ENCODE data around the gene LCAT. TPM values are rescaled to one million over a fixed set of nuclear protein-coding genes. Genes with fewer than 3 reads are reported as not detected.

LCAT gene
- total and polyA plus RNA-seq, 9 of the 15 experiments (the other 6 are each of a cell fraction or from before 2014, with no cell fraction given), result 0.46 to 21.0 (median 5.0) TPM

DNA sequence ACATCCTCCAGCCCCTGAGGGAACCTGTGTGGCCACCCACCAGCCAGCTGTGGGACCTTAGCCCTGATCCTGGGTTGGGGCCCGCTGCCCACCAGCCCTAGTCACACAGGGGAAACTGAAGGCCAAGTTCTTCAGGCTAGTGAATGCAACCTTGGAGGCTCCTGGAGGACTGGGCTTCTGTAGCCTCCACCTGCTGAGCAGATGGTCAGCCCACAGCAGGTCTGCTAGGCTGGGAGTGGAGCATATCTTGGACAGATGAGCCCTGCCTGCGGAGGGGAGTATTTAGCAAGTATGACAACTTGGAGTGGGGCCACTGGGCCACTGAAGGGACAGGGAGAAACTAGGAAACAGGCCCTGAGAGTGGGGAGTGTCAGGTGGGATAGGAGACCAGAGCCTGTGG is 32.3 kb upstream of the LCAT start (continued):
- TF ChIP-seq ZNF609 (CRISPR knock-in tag; IDR thresholded peaks at IDR 0.05; ENCODE audit: borderline replicate concordance) (0 out of 2 replicates have a peak, but pooled peaks have one; percentile 52), HDAC3 (IDR thresholded peaks at IDR 0.05; ENCODE audit: borderline replicate concordance, partially characterized antibody) (no peak)
- TF ChIP-seq, protein P1, sequence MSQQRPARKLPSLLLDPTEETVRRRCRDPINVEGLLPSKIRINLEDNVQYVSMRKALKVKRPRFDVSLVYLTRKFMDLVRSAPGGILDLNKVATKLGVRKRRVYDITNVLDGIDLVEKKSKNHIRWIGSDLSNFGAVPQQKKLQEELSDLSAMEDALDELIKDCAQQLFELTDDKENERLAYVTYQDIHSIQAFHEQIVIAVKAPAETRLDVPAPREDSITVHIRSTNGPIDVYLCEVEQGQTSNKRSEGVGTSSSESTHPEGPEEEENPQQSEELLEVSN (IDR thresholded peaks at IDR 0.05; ENCODE audit: borderline replicate concordance in 1 of 2, extremely low read depth in 1 of 2, insufficient read depth in 1 of 2, insufficient read length in 1 of 2, low read depth in 1 of 2, low read length in 1 of 2, poor library complexity in 1 of 2, severe bottlenecking in 1 of 2), result peak in 1 of 2 experiments; percentile 26
